Body of pancreas (tissue), 4 donors: Measurements from ENCODE around the gene SLC35F3.

Experiments
- POLR2A ChIP-seq, 3 donors: fragments of 450-650 bp; IDR thresholded peaks; one replicate each; pipeline ENCODE4 v1.6.1; 2016; ENCODE audit warnings: antibody characterized with exemption in 3 of 3, mild to moderate bottlenecking in 2 of 3
- TF ChIP-seq, protein P1 (sequence below), 7 experiments: fragments of 450-650 bp in 4 of 7; fragments of 200-600 bp in 3 of 7; sonication (generic) in 3 of 7; IDR thresholded peaks; one replicate each; pipeline ENCODE4 v1.5.1; 2016 to 2019; ENCODE audit warnings: antibody characterized with exemption in 7 of 7

DNA sequence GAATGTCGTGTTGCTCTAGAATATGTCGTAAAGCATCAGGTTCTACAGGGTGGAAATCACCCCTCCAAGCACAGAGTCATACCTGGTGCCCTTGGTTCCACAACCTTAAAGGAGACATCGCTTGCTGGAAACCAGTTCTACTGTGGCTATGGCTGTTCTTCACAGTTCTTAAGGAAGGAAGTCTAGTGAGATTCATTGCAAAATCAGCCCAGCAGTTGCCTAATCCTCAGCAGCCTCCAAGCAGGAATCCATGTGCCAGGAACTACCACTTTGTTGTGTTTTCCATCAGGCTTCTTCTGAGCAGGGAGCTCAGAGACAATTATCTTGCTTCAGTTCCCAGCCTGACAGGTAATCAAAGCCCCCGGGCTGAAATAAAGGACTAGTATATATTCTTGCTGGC is 45.0 kb upstream of the SLC35F3 start:
- no peak for TF ChIP-seq POLR2A (IDR thresholded peaks at IDR 0.05)
- TF ChIP-seq, protein P1, sequence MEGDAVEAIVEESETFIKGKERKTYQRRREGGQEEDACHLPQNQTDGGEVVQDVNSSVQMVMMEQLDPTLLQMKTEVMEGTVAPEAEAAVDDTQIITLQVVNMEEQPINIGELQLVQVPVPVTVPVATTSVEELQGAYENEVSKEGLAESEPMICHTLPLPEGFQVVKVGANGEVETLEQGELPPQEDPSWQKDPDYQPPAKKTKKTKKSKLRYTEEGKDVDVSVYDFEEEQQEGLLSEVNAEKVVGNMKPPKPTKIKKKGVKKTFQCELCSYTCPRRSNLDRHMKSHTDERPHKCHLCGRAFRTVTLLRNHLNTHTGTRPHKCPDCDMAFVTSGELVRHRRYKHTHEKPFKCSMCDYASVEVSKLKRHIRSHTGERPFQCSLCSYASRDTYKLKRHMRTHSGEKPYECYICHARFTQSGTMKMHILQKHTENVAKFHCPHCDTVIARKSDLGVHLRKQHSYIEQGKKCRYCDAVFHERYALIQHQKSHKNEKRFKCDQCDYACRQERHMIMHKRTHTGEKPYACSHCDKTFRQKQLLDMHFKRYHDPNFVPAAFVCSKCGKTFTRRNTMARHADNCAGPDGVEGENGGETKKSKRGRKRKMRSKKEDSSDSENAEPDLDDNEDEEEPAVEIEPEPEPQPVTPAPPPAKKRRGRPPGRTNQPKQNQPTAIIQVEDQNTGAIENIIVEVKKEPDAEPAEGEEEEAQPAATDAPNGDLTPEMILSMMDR (IDR thresholded peaks at IDR 0.05) = no peak
